Keratinocyte (primary cell): Measurements from ENCODE around the gene HEMK1. TPM values are rescaled to one million over a fixed set of nuclear protein-coding genes. Genes with fewer than 3 reads are reported as not detected.

Experiments
- DNase-seq: peaks from one replicate; pipeline ENCODE4 v3.0.0-alpha.2; 2011; ENCODE audit warnings: low read depth, missing footprints, low spot score
- FAIRE-seq: peaks from 2 replicates; lab custom pipeline; 2011; peaks lifted over from hg19 to GRCh38; lab: Jason Lieb, UNC
- H2AFZ ChIP-seq: 2 replicates; pipeline ENCODE4 v1.6.0; 2012; ENCODE audit warnings: low read length, control low read depth, inconsistent platforms; ENCODE audit not compliant: control insufficient read depth
- H3K27ac ChIP-seq: 2 replicates; pipeline ENCODE4 v1.5.1; 2011; ENCODE audit warnings: low read length; ENCODE audit not compliant: control insufficient read depth, insufficient read depth
- H3K27me3 ChIP-seq: 3 replicates; pipeline ENCODE4 v1.6.0; 2011; ENCODE audit warnings: low read length; ENCODE audit not compliant: control insufficient read depth, insufficient read depth; ENCODE audit errors: extremely low read depth
- H3K36me3 ChIP-seq, 2 experiments: 2 replicates in 1 of 2; 3 replicates in 1 of 2; pipeline ENCODE4 v1.5.1; 2011; ENCODE audit warnings: low read length in 2 of 2, mild to moderate bottlenecking in 1 of 2; ENCODE audit not compliant: control insufficient read depth in 2 of 2, insufficient read depth in 2 of 2; ENCODE audit errors: extremely low read depth in 1 of 2
- H3K4me1 ChIP-seq: 3 replicates; pipeline ENCODE4 v1.5.1; 2011; ENCODE audit warnings: low read length; ENCODE audit not compliant: control insufficient read depth, insufficient read depth; ENCODE audit errors: extremely low read depth
- H3K4me2 ChIP-seq: 3 replicates; pipeline ENCODE4 v1.6.0; 2011; ENCODE audit warnings: low read depth, low read length; ENCODE audit not compliant: control insufficient read depth, insufficient read depth; ENCODE audit errors: extremely low read depth
- H3K4me3 ChIP-seq, 3 experiments: fragments of 200-600 bp in 1 of 3; sonication (generic) in 1 of 3; 2 replicates in 2 of 3; 3 replicates in 1 of 3; pipeline ENCODE4 v1.5.1; 2011 to 2016; ENCODE audit warnings: low read length in 3 of 3, mild to moderate bottlenecking in 3 of 3, control low read depth in 2 of 3, inconsistent platforms in 1 of 3, low read depth in 1 of 3, mixed read lengths in 1 of 3, mixed run types in 1 of 3, moderate library complexity in 1 of 3; ENCODE audit not compliant: control insufficient read depth in 2 of 3, insufficient read depth in 2 of 3; ENCODE audit errors: extremely low read depth in 1 of 3
- H3K79me2 ChIP-seq: 2 replicates; pipeline ENCODE4 v1.6.0; 2012; ENCODE audit warnings: low read length; ENCODE audit not compliant: control insufficient read depth, insufficient read depth
- H3K9ac ChIP-seq: 3 replicates; pipeline ENCODE4 v1.6.0; 2011; ENCODE audit warnings: low read length; ENCODE audit not compliant: control insufficient read depth, insufficient read depth; ENCODE audit errors: extremely low read depth
- H3K9me1 ChIP-seq: 3 replicates; pipeline ENCODE4 v1.6.0; 2011; ENCODE audit warnings: low read length; ENCODE audit not compliant: control insufficient read depth, insufficient read depth; ENCODE audit errors: extremely low read depth
- H3K9me3 ChIP-seq: 2 replicates; pipeline ENCODE4 v1.5.1; 2012; ENCODE audit warnings: low read depth, low read length; ENCODE audit not compliant: control insufficient read depth
- H4K20me1 ChIP-seq: 3 replicates; pipeline ENCODE4 v1.6.0; 2011; ENCODE audit warnings: low read length; ENCODE audit not compliant: control insufficient read depth, insufficient read depth; ENCODE audit errors: extremely low read depth
- CTCF ChIP-seq, 3 experiments: IDR thresholded peaks in 1 of 3; conservative IDR thresholded peaks in 1 of 3; optimal IDR thresholded peaks in 1 of 3; 2 replicates in 2 of 3; 3 replicates in 1 of 3; pipeline versions ENCODE3 to v1.5.1; 2011; ENCODE audit warnings: low read length in 3 of 3, mild to moderate bottlenecking in 3 of 3, moderate library complexity in 2 of 3, control low read depth in 1 of 3, inconsistent platforms in 1 of 3; ENCODE audit not compliant: insufficient read depth in 2 of 3; ENCODE audit errors: extremely low read depth in 1 of 3
- EZH2 ChIP-seq: IDR thresholded peaks from one replicate; pipeline ENCODE4 v1.6.1; 2012; ENCODE audit warnings: inconsistent platforms, mild to moderate bottlenecking, low read length, moderate library complexity
- dilution Hi-C: fragments of 300-500 bp; cut with MboI; formaldehyde crosslinking; loops from one replicate; pipeline ENCODE4 v1.7.0; 2020; ENCODE audit warnings: low sequenced_read_pairs; ENCODE audit not compliant: extremely low pct_ligation_motif_present
- polyA plus RNA-seq, 5 experiments: library from polyadenylated mRNA; depleted of rRNA in 3 of 5; stranded (reverse) in 3 of 5; stranded (forward) in 1 of 5; unstranded in 1 of 5; fragments of >200 nt; gene quantifications; 1 replicate in 1 of 5; 2 replicates in 3 of 5; 3 replicates in 1 of 5; pipeline versions ENCODE4 v1.2.1 to v1.2.3, GENCODE V29; 2011 to 2012; ENCODE audit warnings: missing spikeins in 2 of 5, low read depth in 1 of 5, low replicate concordance in 1 of 5

The HEMK1 gene
- polyA plus RNA-seq, 1 donor (not counting 4 experiments of a cell fraction or from before 2014, with no cell fraction given), result 13.0 TPM

GRCh38 chr3:50599716-50600118, 30.4 kb downstream of the HEMK1 start:
- Histone ChIP-seq H3K9ac (no peak overlapping the region), H3K9me3 (no peaks in the 10 kb centered on the region), H2AFZ (no peak overlapping the region), H3K27ac (no peak overlapping the region), H3K4me1 (peaks cover 33% of the 10 kb centered on the region), H3K4me3 (no peak overlapping the region), H3K36me3 (no peaks in the 10 kb centered on the region), H3K27me3 (no peaks in the 10 kb centered on the region), H4K20me1 (no peaks in the 10 kb centered on the region), H3K9me1 (no peaks in the 10 kb centered on the region), H3K4me2 (no peak overlapping the region), H3K79me2 (no peaks in the 10 kb centered on the region)
- DNase-seq (no peak), FAIRE-seq (no peak)
- dilution Hi-C loops, result loop anchor here (25.0 kb wide), 1 partner anchor 788 kb away; the partner anchor contains the start of genes MANF and RBM15B
- TF ChIP-seq CTCF (optimal IDR thresholded peaks at IDR 0.05 in 1 of 3, IDR thresholded peaks at IDR 0.05 in 1 of 3, conservative IDR thresholded peaks at IDR 0.05 in 1 of 3; ENCODE audit: extremely low read depth in 1 of 3, insufficient read depth in 2 of 3, low read length in 3 of 3), result no peak
- no peak for TF ChIP-seq EZH2

- Histone ChIP-seq H3K4me2 (no peak overlapping the region), H3K4me3 (no peak overlapping the region), H3K9me1 (no peaks in the 10 kb centered on the region), H3K36me3 (no peaks in the 10 kb centered on the region), H3K9ac (no peak overlapping the region), H3K9me3 (no peaks in the 10 kb centered on the region), H3K27me3 (no peaks in the 10 kb centered on the region), H2AFZ (no peak overlapping the region), H3K79me2 (no peaks in the 10 kb centered on the region), H3K27ac (no peak overlapping the region), H4K20me1 (no peaks in the 10 kb centered on the region), H3K4me1 (peaks cover 37% of the 10 kb centered on the region)
- DNase-seq (no peak), FAIRE-seq (no peak)
- TF ChIP-seq EZH2 (no peak), CTCF (optimal IDR thresholded peaks at IDR 0.05 in 1 of 3, IDR thresholded peaks at IDR 0.05 in 1 of 3, conservative IDR thresholded peaks at IDR 0.05 in 1 of 3; ENCODE audit: extremely low read depth in 1 of 3, insufficient read depth in 2 of 3, low read length in 3 of 3) (no peak)
- dilution Hi-C loops, result loop anchor here (25.0 kb wide), 1 partner anchor 787 kb away; the partner anchor contains the start of genes MANF and RBM15B
Observed at GRCh38 chr3:50600141-50600753, 30.9 kb downstream of the HEMK1 start.
